ENCODE data around the gene PRKCH. TPM values are rescaled to one million over a fixed set of nuclear protein-coding genes. Genes with fewer than 3 reads are reported as not detected.
A peak's percentile ranks its signal among the peaks of the same experiment; 100 is the strongest.

The PRKCH gene
- polyA plus RNA-seq, 3 donors = 3.6 to 6.2 (median 5.4) TPM

GRCh38 chr14:61438036-61438435 lies 116.7 kb downstream of the PRKCH start:
- intact Hi-C loops (cut with micrococcal nuclease) = loop anchor here in 1 of 2 donors (5.0 kb wide), 1 partner anchor 116 kb away; the partner anchor contains the start of gene PRKCH
- DNase-seq = no peak
- H3K27ac ChIP-seq (ENCODE audit: low read depth in 1 of 2, low read length in 2 of 2) = no peak overlapping the region

GRCh38 chr14:61438497-61438859 lies 117.1 kb downstream of the PRKCH start:
- Histone ChIP-seq H2AFZ (ENCODE audit: insufficient read depth, low read depth, low read length, poor library complexity, severe bottlenecking) (peak overlapping the region; percentile 66), H3K9ac (ENCODE audit: insufficient read depth, low read length, poor library complexity, severe bottlenecking) (no peak overlapping the region), H3K27ac (ENCODE audit: low read depth in 1 of 2, low read length in 2 of 2) (peak overlapping the region; percentile 35 to 66), H3K4me3 (replicated peaks in 1 of 3; ENCODE audit: low read depth in 2 of 3, low read length in 3 of 3) (peak overlapping the region in 1 of 3 experiments; percentile 70), H3K36me3 (replicated peaks in 1 of 2; ENCODE audit: control insufficient read depth in 1 of 2, insufficient read depth in 2 of 2, low read length in 2 of 2) (no peaks in the 10 kb centered on the region), H3K79me2 (ENCODE audit: insufficient read depth, low read length) (peaks cover 6% of the 10 kb centered on the region), H3K4me2 (replicated peaks; ENCODE audit: extremely low read depth, low read length, poor library complexity, severe bottlenecking) (peak overlapping the region; percentile 73), H3K9me3 (replicated peaks in 1 of 2; ENCODE audit: control insufficient read depth in 1 of 2, insufficient read depth in 1 of 2, low read length in 2 of 2) (no peaks in the 10 kb centered on the region), H3K4me1 (ENCODE audit: control insufficient read depth in 1 of 2, insufficient read depth in 2 of 2, low read length in 2 of 2) (peaks cover 19 to 21% of the 10 kb centered on the region in 2 donors), H3K27me3 (ENCODE audit: control insufficient read depth in 2 of 2, insufficient read depth in 2 of 2, low read length in 2 of 2) (no peaks in the 10 kb centered on the region), H4K20me1 (ENCODE audit: insufficient read depth, low read length) (no peaks in the 10 kb centered on the region)
- WGBS (ENCODE audit: insufficient coverage) = no CpG with 5 or more reads among the region's 2 CpGs
- Mint-ChIP-seq H3K4me1 (peaks cover 29% of the 10 kb centered on the region), H3K36me3 (peaks cover 0 to 2% of the 10 kb centered on the region in 2 donors), H3K9me3 (no peaks in the 10 kb centered on the region), H3K27me3 (ENCODE audit: low read depth in 3 of 3) (peaks cover 0 to 4% (median 1%) of the 10 kb centered on the region in 3 donors), H3K27ac (peak overlapping the region in 5 of 7 donors; percentile 38 to 85 (median 80)), H3K4me3 (peak overlapping the region in 1 of 2 donors; percentile 94)
- no peak for TF ChIP-seq CTCF (IDR thresholded peaks at IDR 0.05)
- intact Hi-C loops (cut with micrococcal nuclease) = loop anchor here in 1 of 2 donors (5.0 kb wide), 1 partner anchor 116 kb away; the partner anchor contains the start of gene PRKCH
- peak in 2 of 3 donors; percentile 4 to 66 for DNase-seq

More at GRCh38 chr14:61438036-61438435, 116.7 kb downstream of the PRKCH start:
- Histone ChIP-seq H3K79me2 (ENCODE audit: insufficient read depth, low read length) (peaks cover 6% of the 10 kb centered on the region), H3K9me3 (replicated peaks in 1 of 2; ENCODE audit: control insufficient read depth in 1 of 2, insufficient read depth in 1 of 2, low read length in 2 of 2) (no peaks in the 10 kb centered on the region), H4K20me1 (ENCODE audit: insufficient read depth, low read length) (no peaks in the 10 kb centered on the region), H3K27me3 (ENCODE audit: control insufficient read depth in 2 of 2, insufficient read depth in 2 of 2, low read length in 2 of 2) (no peaks in the 10 kb centered on the region), H3K4me1 (ENCODE audit: control insufficient read depth in 1 of 2, insufficient read depth in 2 of 2, low read length in 2 of 2) (peaks cover 19 to 23% of the 10 kb centered on the region in 2 donors), H3K4me2 (replicated peaks; ENCODE audit: extremely low read depth, low read length, poor library complexity, severe bottlenecking) (no peak overlapping the region), H3K36me3 (replicated peaks in 1 of 2; ENCODE audit: control insufficient read depth in 1 of 2, insufficient read depth in 2 of 2, low read length in 2 of 2) (no peaks in the 10 kb centered on the region), H3K9ac (ENCODE audit: insufficient read depth, low read length, poor library complexity, severe bottlenecking) (no peak overlapping the region), H2AFZ (ENCODE audit: insufficient read depth, low read depth, low read length, poor library complexity, severe bottlenecking) (no peak overlapping the region), H3K4me3 (replicated peaks in 1 of 3; ENCODE audit: low read depth in 2 of 3, low read length in 3 of 3) (no peak overlapping the region)
- Mint-ChIP-seq H3K27me3 (ENCODE audit: low read depth in 3 of 3) (peaks cover 0 to 4% (median 1%) of the 10 kb centered on the region in 3 donors), H3K4me3 (no peak overlapping the region), H3K4me1 (peaks cover 33% of the 10 kb centered on the region), H3K9me3 (no peaks in the 10 kb centered on the region), H3K27ac (peak overlapping the region in 2 of 7 donors; percentile 13), H3K36me3 (peaks cover 0 to under 1% of the 10 kb centered on the region in 2 donors)
- no CpG with 5 or more reads among the region's 6 CpGs for WGBS (ENCODE audit: insufficient coverage)
- TF ChIP-seq CTCF (IDR thresholded peaks at IDR 0.05) = no peak

Data from CD14-positive monocyte (primary cell).